ENCODE data around the gene HAX1. TPM values are rescaled to one million over a fixed set of nuclear protein-coding genes. Genes with fewer than 3 reads are reported as not detected.

Gene HAX1
- total and polyA plus RNA-seq, 2 of the 8 experiments (the other 6 are each of a cell fraction or from before 2014, with no cell fraction given) = 82.2 to 115 TPM

- Histone ChIP-seq H3K79me2 (ENCODE audit: control insufficient read depth in 1 of 2, insufficient read depth in 2 of 2, low read length in 2 of 2) (no peaks in the 10 kb centered on the region; a peak in 1 of 4 replicates), H3K18ac (ENCODE audit: extremely low read depth, low read length) (no peak overlapping the region), H3K4me2 (ENCODE audit: insufficient read depth in 1 of 2, low read depth in 2 of 2, low read length in 2 of 2) (no peak overlapping the region), H3K9me3 (ENCODE audit: insufficient read depth in 2 of 2, low read depth in 1 of 2, low read length in 1 of 2) (no peaks in the 10 kb centered on the region), H3K9ac (replicated peaks in 1 of 4; ENCODE audit: extremely low read depth in 1 of 4, low read depth in 3 of 4, low read length in 3 of 4) (no peak overlapping the region), H3K4ac (replicated peaks; ENCODE audit: insufficient read length, low read depth, low read length) (no peak overlapping the region), H3K79me1 (ENCODE audit: low read depth, low read length) (peaks cover 3% of the 10 kb centered on the region), H2BK5ac (ENCODE audit: low read depth, low read length) (no peak overlapping the region), H2BK15ac (ENCODE audit: low read length) (no peak overlapping the region), H3K56ac (replicated peaks; ENCODE audit: insufficient read length, low read depth, low read length) (no peak overlapping the region), H3K27ac (ENCODE audit: low read depth, low read length) (no peak overlapping the region), H4K20me1 (replicated peaks in 1 of 2; ENCODE audit: control insufficient read depth in 1 of 2, insufficient read depth in 2 of 2, low read length in 2 of 2) (peaks cover 3 to 4% of the 10 kb centered on the region in 2 experiments), H3K36me3 (ENCODE audit: control insufficient read depth in 2 of 4, insufficient read depth in 4 of 4, low read length in 3 of 4) (peaks cover 65 to 100% (median 95%) of the 10 kb centered on the region in 4 experiments), H4K91ac (replicated peaks; ENCODE audit: insufficient read length, low read length) (no peak overlapping the region), H2BK12ac (ENCODE audit: low read depth, low read length) (no peak overlapping the region), H2AK5ac (ENCODE audit: low read depth, low read length) (no peak overlapping the region), H2BK120ac (replicated peaks; ENCODE audit: low read depth, low read length) (no peak overlapping the region), H2AFZ (ENCODE audit: low read length) (no peak overlapping the region), H3K4me3 (ENCODE audit: extremely low read depth in 1 of 4, insufficient read depth in 2 of 4, low read depth in 3 of 4, low read length in 4 of 4) (no peak overlapping the region), H3K23me2 (ENCODE audit: low read depth, low read length) (no peaks in the 10 kb centered on the region), H4K5ac (ENCODE audit: insufficient read length, low read depth, low read length) (no peak overlapping the region), H4K8ac (ENCODE audit: extremely low read depth, insufficient read depth, low read length) (no peak overlapping the region), H3K23ac (ENCODE audit: insufficient read length) (no peak overlapping the region), H2BK20ac (ENCODE audit: low read length) (no peak overlapping the region), H3K27me3 (replicated peaks in 1 of 4; ENCODE audit: control insufficient read depth in 3 of 4, extremely low read depth in 1 of 4, insufficient read depth in 3 of 4, low read length in 3 of 4) (no peaks in the 10 kb centered on the region), H3K4me1 (replicated peaks in 1 of 4; ENCODE audit: control insufficient read depth in 3 of 4, insufficient read depth in 4 of 4, low read length in 3 of 4) (no peaks in the 10 kb centered on the region), H3K14ac (ENCODE audit: insufficient read length) (no peak overlapping the region)
- CTCF ChIA-PET (ENCODE audit: partially characterized antibody) = interaction anchor here (0.9 to 2.9 kb wide), 2 partner anchors 11 to 75 kb away, joined by 3 to 15 read pairs; no protein-coding TSS in a partner anchor
- 100% methylated on average over 1 of the region's 1 CpG; no CpG with 5 or more reads in 1 of the 2 experiments for WGBS, 2 experiments (ENCODE audit: extremely low coverage in 1 of 2, insufficient coverage in 1 of 2, insufficient read length in 1 of 2, insufficient replicate concordance in 2 of 2, low coverage in 1 of 2, low lambda C conversion rate in 2 of 2, missing lambda C conversion rate in 1 of 2)
- no peak for DNase-seq (ENCODE audit: low read depth in 1 of 2, low spot score in 2 of 2)
- POLR2A ChIA-PET (ENCODE audit: partially characterized antibody) = interaction anchor here (1.1 to 2.4 kb wide), 3 partner anchors 10 to 31 kb away, joined by 3 to 8 read pairs (median 7); no protein-coding TSS in a partner anchor
- no peak for FAIRE-seq
- no peak for TF ChIP-seq CEBPB (IDR thresholded peaks at IDR 0.05; ENCODE audit: low read depth, low read length)
- TF ChIP-seq BACH1 (IDR thresholded peaks at IDR 0.05; ENCODE audit: low read length) = no peak
- no peak for TF ChIP-seq ASH2L (IDR thresholded peaks at IDR 0.05; ENCODE audit: low read length)
- no peak for TF ChIP-seq CBX5 (IDR thresholded peaks at IDR 0.05; ENCODE audit: low read depth, low read length)
- TF ChIP-seq TEAD4 (IDR thresholded peaks at IDR 0.05; ENCODE audit: low read depth, low read length) = no peak
- no peak for TF ChIP-seq ATF3 (IDR thresholded peaks at IDR 0.05; ENCODE audit: insufficient read depth, low read depth, low read length)
- no peak for TF ChIP-seq JUN (IDR thresholded peaks at IDR 0.05; ENCODE audit: low read depth, low read length)
- no peak for TF ChIP-seq KDM1A (IDR thresholded peaks at IDR 0.05; ENCODE audit: borderline replicate concordance, low read length)
- TF ChIP-seq CBX8 (IDR thresholded peaks at IDR 0.05; ENCODE audit: borderline replicate concordance, low read depth, low read length) = no peak
- TF ChIP-seq GABPA (IDR thresholded peaks at IDR 0.05; ENCODE audit: borderline replicate concordance, insufficient read depth, low read length) = no peak
- TF ChIP-seq EGR1 (IDR thresholded peaks at IDR 0.05; ENCODE audit: borderline replicate concordance, low read depth, low read length) = no peak
- no peak for TF ChIP-seq GTF2F1 (IDR thresholded peaks at IDR 0.05; ENCODE audit: borderline replicate concordance, low read depth, low read length)
- no peak for TF ChIP-seq RBBP5 (IDR thresholded peaks at IDR 0.05; ENCODE audit: borderline replicate concordance, low read depth, low read length)
- TF ChIP-seq CHD1 (IDR thresholded peaks at IDR 0.05; ENCODE audit: low read depth, low read length) = no peak
- TF ChIP-seq BRCA1 (IDR thresholded peaks at IDR 0.05; ENCODE audit: low read depth, low read length) = no peak
These were observed 12.3 kb upstream of the HAX1 start for GRCh38 chr1:154260127-154260526.

Measured in H1 (cell line).